OCI-LY1 (cell line): Measurements from ENCODE around the gene GSG1L.

ENCODE experiments used
- EZH2 ChIP-seq: fragments of 200-600 bp; sonication (generic), shearing (Covaris generic); IDR thresholded peaks from 2 replicates; pipeline ENCODE4 v1.8.0; 2017; ENCODE audit warnings: borderline replicate concordance, mixed run types, mild to moderate bottlenecking, antibody characterized with exemption, low read length, moderate library complexity, mixed read lengths
- TF ChIP-seq, protein P1 (sequence below): fragments of 200-600 bp; sonication (generic), shearing (Covaris generic); IDR thresholded peaks from 2 replicates; pipeline ENCODE4 v1.5.1; 2017; ENCODE audit warnings: mild to moderate bottlenecking, antibody characterized with exemption, low read length, moderate library complexity, mixed read lengths

GRCh38 chr16:28104404-28104803, 40.9 kb upstream of the GSG1L start:
- TF ChIP-seq, protein P1, sequence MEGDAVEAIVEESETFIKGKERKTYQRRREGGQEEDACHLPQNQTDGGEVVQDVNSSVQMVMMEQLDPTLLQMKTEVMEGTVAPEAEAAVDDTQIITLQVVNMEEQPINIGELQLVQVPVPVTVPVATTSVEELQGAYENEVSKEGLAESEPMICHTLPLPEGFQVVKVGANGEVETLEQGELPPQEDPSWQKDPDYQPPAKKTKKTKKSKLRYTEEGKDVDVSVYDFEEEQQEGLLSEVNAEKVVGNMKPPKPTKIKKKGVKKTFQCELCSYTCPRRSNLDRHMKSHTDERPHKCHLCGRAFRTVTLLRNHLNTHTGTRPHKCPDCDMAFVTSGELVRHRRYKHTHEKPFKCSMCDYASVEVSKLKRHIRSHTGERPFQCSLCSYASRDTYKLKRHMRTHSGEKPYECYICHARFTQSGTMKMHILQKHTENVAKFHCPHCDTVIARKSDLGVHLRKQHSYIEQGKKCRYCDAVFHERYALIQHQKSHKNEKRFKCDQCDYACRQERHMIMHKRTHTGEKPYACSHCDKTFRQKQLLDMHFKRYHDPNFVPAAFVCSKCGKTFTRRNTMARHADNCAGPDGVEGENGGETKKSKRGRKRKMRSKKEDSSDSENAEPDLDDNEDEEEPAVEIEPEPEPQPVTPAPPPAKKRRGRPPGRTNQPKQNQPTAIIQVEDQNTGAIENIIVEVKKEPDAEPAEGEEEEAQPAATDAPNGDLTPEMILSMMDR = no peak
- no peak for TF ChIP-seq EZH2
